NCI-H146 (cell line): ENCODE measurements around the gene UGT1A10.
"Not testable (repeated sequence)": the region's sequence is repeated elsewhere in the genome, so short reads cannot be mapped to it uniquely, and the experiment has no call there.

Experiments
- DNase-seq: peaks from one replicate; lab custom pipeline; 2025; lab: John Stamatoyannopoulos, UW

Gene UGT1A10

GRCh38 chr2:233692648-233693047, 56.4 kb downstream of the UGT1A10 start, which contains the start of gene UGT1A6:
Gene UGT1A6, plus strand, starts transcription at chr2:233692890. Its CDS starts 115 bp downstream, at chr2:233693005.
- no peak for DNase-seq

- no peak for DNase-seq
Observed at GRCh38 chr2:233693963-233694362, 57.7 kb downstream of the UGT1A10 start.

GRCh38 chr2:233698740-233699139, 62.5 kb downstream of the UGT1A10 start:
- DNase-seq, result no peak

GRCh38 chr2:233699424-233700027, 63.3 kb downstream of the UGT1A10 start:
- DNase-seq, result no peak

- no peak for DNase-seq
Observed at GRCh38 chr2:233700028-233700635, 63.9 kb downstream of the UGT1A10 start.

- not testable (repeated sequence) for DNase-seq
Observed at GRCh38 chr2:233700842-233701241, 64.6 kb downstream of the UGT1A10 start.

- no peak for DNase-seq
Observed at GRCh38 chr2:233702238-233702637, 66.0 kb downstream of the UGT1A10 start.

- DNase-seq, result no peak
Observed at GRCh38 chr2:233705911-233706506, 69.8 kb downstream of the UGT1A10 start.

GRCh38 chr2:233706720-233707119, 70.5 kb downstream of the UGT1A10 start:
- DNase-seq, result no peak

- no peak for DNase-seq
Observed at GRCh38 chr2:233707940-233708644, 71.8 kb downstream of the UGT1A10 start.

- DNase-seq, result no peak
Observed at GRCh38 chr2:233708942-233709341, 72.7 kb downstream of the UGT1A10 start.

GRCh38 chr2:233711312-233712008, 75.2 kb downstream of the UGT1A10 start:
- peak; percentile 31 for DNase-seq

- no peak for DNase-seq
Observed at GRCh38 chr2:233712611-233713261, 76.5 kb downstream of the UGT1A10 start, which contains the start of gene UGT1A5. Gene UGT1A5, plus strand, starts transcription at chr2:233712907. Its CDS starts 85 bp downstream, at chr2:233712992.

- no peak for DNase-seq
Observed at GRCh38 chr2:233713262-233713615, 77.0 kb downstream of the UGT1A10 start.

- DNase-seq, result no peak
Observed at GRCh38 chr2:233714121-233714520, 77.9 kb downstream of the UGT1A10 start.

- no peak for DNase-seq
Observed at GRCh38 chr2:233718552-233718951, 82.3 kb downstream of the UGT1A10 start, which contains the start of gene UGT1A4. Gene UGT1A4, plus strand, starts transcription at chr2:233718736. Its CDS starts 85 bp downstream, at chr2:233718821.

GRCh38 chr2:233728723-233729301, 92.6 kb downstream of the UGT1A10 start, which contains the start of gene UGT1A3:
Gene UGT1A3, plus strand, starts transcription at chr2:233729042. Its CDS starts 85 bp downstream, at chr2:233729127.
- DNase-seq, result no peak

- DNase-seq, result not testable (repeated sequence)
Observed at GRCh38 chr2:233736868-233737653, 100.8 kb downstream of the UGT1A10 start.

GRCh38 chr2:233740870-233741269, 104.6 kb downstream of the UGT1A10 start:
- DNase-seq, result no peak
